Ishikawa (cell line): ENCODE measurements around the gene EVI5L.

Experiments
- CEBPB ChIP-seq: IDR thresholded peaks from 2 replicates; pipeline ENCODE4 v1.6.1; 2012
- EGR1 ChIP-seq: IDR thresholded peaks from 2 replicates; pipeline ENCODE4 v1.6.1; 2012
- FOXM1 ChIP-seq: IDR thresholded peaks from 2 replicates; pipeline ENCODE4 v1.6.1; 2012; ENCODE audit warnings: low read depth, borderline replicate concordance
- RAD21 ChIP-seq: IDR thresholded peaks from 2 replicates; pipeline ENCODE4 v1.6.1; 2012; ENCODE audit warnings: low read depth
- REST ChIP-seq: IDR thresholded peaks from 2 replicates; pipeline ENCODE4 v1.6.1; 2012; ENCODE audit warnings: low read depth, mild to moderate bottlenecking
- YY1 ChIP-seq: IDR thresholded peaks from 2 replicates; pipeline ENCODE4 v1.6.1; 2012; ENCODE audit warnings: low read depth

- TF ChIP-seq REST (no peak), CEBPB (no peak), RAD21 (no peak), YY1 (no peak), EGR1 (no peak), FOXM1 (no peak)
These were observed 55.8 kb downstream of the EVI5L start for GRCh38 chr19:7885818-7886217.
